Endothelial cell of umbilical vein (primary cell): ENCODE results near the gene SCNN1B. TPM values are rescaled to one million over a fixed set of nuclear protein-coding genes. Genes with fewer than 3 reads are reported as not detected.

ENCODE experiments used
- BruUV-seq: library from RNA; stranded (reverse); fragments of 400-500 nt; replicated peaks from 2 replicates; lab custom pipeline; 2021; lab: Mats Ljungman, UMichigan
- CTCF ChIA-PET: fragments of 300-600, 350-600 bp; sonication (Branson Sonifier 250); formaldehyde crosslinking; loops from one replicate; lab custom pipeline; 2021; ENCODE audit warnings: antibody characterized with exemption, inconsistent platforms; lab: Charles Lee
- POLR2A ChIA-PET: fragments of 300-600, 350-600 bp; sonication (Branson Sonifier 250); formaldehyde crosslinking; loops from one replicate; lab custom pipeline; 2021; ENCODE audit warnings: antibody characterized with exemption, inconsistent platforms; lab: Charles Lee
- DNase-seq: peaks from one replicate; pipeline ENCODE4 v3.0.0-alpha.2; 2011; ENCODE audit warnings: low read depth, low spot score
- FAIRE-seq: peaks from 2 replicates; lab custom pipeline; 2011; peaks lifted over from hg19 to GRCh38; lab: Jason Lieb, UNC
- H2AFZ ChIP-seq: 2 replicates; pipeline ENCODE4 v1.6.0; 2012; ENCODE audit warnings: low read depth, low read length, control low read depth, inconsistent platforms
- H3K27ac ChIP-seq: 2 replicates; pipeline ENCODE4 v1.5.1; 2011; ENCODE audit warnings: low read depth, mild to moderate bottlenecking, control low read depth, low read length, moderate library complexity; ENCODE audit not compliant: insufficient read depth
- H3K27me3 ChIP-seq, 2 experiments: 2 replicates each; pipeline versions ENCODE4 v1.6.0 to v1.6.1; 2011; ENCODE audit warnings: low read length in 2 of 2, mixed read lengths in 1 of 2; ENCODE audit not compliant: control insufficient read depth in 2 of 2, insufficient read depth in 2 of 2
- H3K36me3 ChIP-seq, 2 experiments: 2 replicates in 1 of 2; 3 replicates in 1 of 2; pipeline ENCODE4 v1.5.1; 2011; ENCODE audit warnings: low read length in 2 of 2, mild to moderate bottlenecking in 1 of 2, moderate library complexity in 1 of 2; ENCODE audit not compliant: control insufficient read depth in 2 of 2, insufficient read depth in 2 of 2; ENCODE audit errors: extremely low read depth in 1 of 2
- H3K4me1 ChIP-seq: 3 replicates; pipeline ENCODE4 v1.5.1; 2011; ENCODE audit warnings: mild to moderate bottlenecking, low read length; ENCODE audit not compliant: control insufficient read depth, insufficient read depth; ENCODE audit errors: extremely low read depth
- H3K4me2 ChIP-seq: 2 replicates; pipeline ENCODE4 v1.6.1; 2011; ENCODE audit warnings: low read length, control low read depth, mixed read lengths; ENCODE audit not compliant: insufficient read depth
- H3K4me3 ChIP-seq, 3 experiments: fragments of 200-600 bp in 1 of 3; sonication (generic), shearing (Covaris generic) in 1 of 3; replicated peaks in 1 of 3; 2 replicates each; pipeline ENCODE4 v1.5.1; 2011 to 2016; ENCODE audit warnings: control low read depth in 3 of 3, low read length in 3 of 3, mild to moderate bottlenecking in 2 of 3, inconsistent platforms in 1 of 3, low read depth in 1 of 3, moderate library complexity in 1 of 3; ENCODE audit not compliant: insufficient read depth in 1 of 3
- H3K79me2 ChIP-seq: 2 replicates; pipeline ENCODE4 v1.6.0; 2012; ENCODE audit warnings: low read length, inconsistent platforms; ENCODE audit not compliant: control insufficient read depth, insufficient read depth
- H3K9ac ChIP-seq: replicated peaks from 2 replicates; pipeline ENCODE3; 2011; ENCODE audit warnings: low read length, control low read depth; ENCODE audit not compliant: insufficient read depth; ENCODE audit errors: extremely low read depth
- H3K9me1 ChIP-seq: replicated peaks from 3 replicates; pipeline ENCODE4 v1.6.0; 2011; ENCODE audit warnings: mild to moderate bottlenecking, low read length; ENCODE audit not compliant: control insufficient read depth, insufficient read depth; ENCODE audit errors: extremely low read depth
- H3K9me3 ChIP-seq: replicated peaks from 2 replicates; pipeline ENCODE4 v1.5.1; 2012; ENCODE audit warnings: low read length, inconsistent platforms; ENCODE audit not compliant: control insufficient read depth, insufficient read depth
- H4K20me1 ChIP-seq: replicated peaks from 2 replicates; pipeline ENCODE3; 2011; ENCODE audit warnings: mild to moderate bottlenecking, low read length; ENCODE audit not compliant: control insufficient read depth, insufficient read depth; ENCODE audit errors: extremely low read depth
- CTCF ChIP-seq, 2 donors: IDR thresholded peaks; 1 replicate in 1 of 2; 2 replicates in 1 of 2; pipeline ENCODE4 v1.5.1; 2011; ENCODE audit warnings: low read length in 2 of 2, mild to moderate bottlenecking in 2 of 2, moderate library complexity in 2 of 2, control low read depth in 1 of 2, inconsistent platforms in 1 of 2, low read depth in 1 of 2; ENCODE audit not compliant: insufficient read depth in 1 of 2; ENCODE audit errors: extremely low read depth in 1 of 2
- EZH2 ChIP-seq: IDR thresholded peaks from 2 replicates; pipeline ENCODE4 v1.6.1; 2012; ENCODE audit warnings: borderline replicate concordance, low read depth, mild to moderate bottlenecking, moderate library complexity, low read length, inconsistent platforms; ENCODE audit not compliant: severe bottlenecking
- FOS ChIP-seq: IDR thresholded peaks from 2 replicates; pipeline ENCODE4 v1.6.1; 2011; ENCODE audit warnings: mild to moderate bottlenecking, low read length, moderate library complexity, borderline replicate concordance; ENCODE audit not compliant: insufficient read depth
- GATA2 ChIP-seq: IDR thresholded peaks from 2 replicates; pipeline ENCODE4 v1.7.0; 2011; ENCODE audit warnings: low read depth, mild to moderate bottlenecking, moderate library complexity, mixed read lengths, low read length; ENCODE audit not compliant: insufficient read length, insufficient read depth
- JUN ChIP-seq: IDR thresholded peaks from 2 replicates; pipeline ENCODE4 v1.6.1; 2011; ENCODE audit warnings: borderline replicate concordance, low read depth; ENCODE audit not compliant: insufficient read length, insufficient read depth
- MAX ChIP-seq: IDR thresholded peaks from 2 replicates; pipeline ENCODE4 v1.6.1; 2011; ENCODE audit not compliant: insufficient read depth, insufficient read length
- MYC ChIP-seq: IDR thresholded peaks from one replicate; pipeline ENCODE4 v1.6.1; 2011; ENCODE audit warnings: mild to moderate bottlenecking, low read depth, low read length
- POLR2A ChIP-seq: IDR thresholded peaks from 2 replicates; pipeline ENCODE4 v1.6.1; 2012; ENCODE audit warnings: low read depth, mild to moderate bottlenecking, control low read depth, low read length
- POLR2AphosphoS5 ChIP-seq: IDR thresholded peaks from 2 replicates; pipeline ENCODE4 v1.6.1; 2012; ENCODE audit warnings: low read depth, mild to moderate bottlenecking, control low read depth, low read length, moderate library complexity; ENCODE audit not compliant: insufficient read depth
- dilution Hi-C: fragments of 300-500 bp; cut with MboI; formaldehyde crosslinking; loops from one replicate; pipeline ENCODE4 v1.15.0; 2019; ENCODE audit warnings: low sequenced_read_pairs; ENCODE audit not compliant: extremely low pct_ligation_motif_present
- intact Hi-C: fragments of 100-400 bp; cut with micrococcal nuclease; formaldehyde crosslinking; loops from one replicate; pipeline ENCODE4 v1.10.0; 2022
- polyA plus RNA-seq, 4 experiments: library from polyadenylated mRNA; depleted of rRNA in 3 of 4; stranded (reverse) in 3 of 4; unstranded in 1 of 4; fragments of >200 nt; gene quantifications; 2 replicates each; pipeline versions ENCODE4 v1.2.1 to v1.2.3, GENCODE V29; 2011 to 2012; ENCODE audit warnings: missing spikeins in 1 of 4
- total RNA-seq: library from RNA; stranded (reverse); gene quantifications from 2 replicates; pipeline ENCODE4 v1.2.3, GENCODE V29; 2021

SCNN1B gene
- total and polyA plus RNA-seq, 2 donors (not counting 3 experiments of a cell fraction or from before 2014, with no cell fraction given), result not detected

- POLR2A ChIA-PET, result no interaction called here
- BruUV-seq, result no TSS peak
These were observed 37.7 kb downstream of the SCNN1B start for GRCh38 chr16:23339787-23340186.

More at GRCh38 chr16:23339787-23340186, 37.7 kb downstream of the SCNN1B start:
- FAIRE-seq, result no peak
- TF ChIP-seq POLR2A (no peak), MAX (no peak), EZH2 (no peak), POLR2AphosphoS5 (no peak), CTCF (IDR thresholded peaks at IDR 0.05; ENCODE audit: extremely low read depth in 1 of 2, insufficient read depth in 1 of 2, low read depth in 1 of 2, low read length in 2 of 2) (no peak), JUN (no peak), GATA2 (no peak), FOS (no peak), MYC (no peak)
- Histone ChIP-seq H3K9me1 (no peaks in the 10 kb centered on the region), H3K4me3 (no peak overlapping the region), H4K20me1 (no peaks in the 10 kb centered on the region), H3K27me3 (no peaks in the 10 kb centered on the region), H3K79me2 (no peaks in the 10 kb centered on the region), H3K9ac (no peak overlapping the region), H3K4me2 (no peak overlapping the region), H3K9me3 (no peaks in the 10 kb centered on the region), H3K27ac (no peak overlapping the region), H3K36me3 (no peaks in the 10 kb centered on the region), H2AFZ (no peak overlapping the region), H3K4me1 (no peaks in the 10 kb centered on the region)
- intact Hi-C loops (no loop called here), dilution Hi-C loops (no loop called here)
- CTCF ChIA-PET, result no interaction called here
- no peak for DNase-seq
